PC-9 (cell line): ENCODE data around the gene CYB5RL. TPM values are rescaled to one million over a fixed set of nuclear protein-coding genes. Genes with fewer than 3 reads are reported as not detected.

Experiments used
- BruUV-seq: library from RNA; stranded (reverse); fragments of 400-500 nt; replicated peaks from 2 replicates; lab custom pipeline; 2021; lab: Mats Ljungman, UMichigan
- CTCF ChIA-PET: fragments of 300-600 bp; sonication (Branson Sonifier 250); formaldehyde crosslinking; loops from one replicate; lab custom pipeline; 2022; ENCODE audit warnings: antibody characterized with exemption; lab: Charles Lee
- POLR2A ChIA-PET: fragments of 300-600 bp; sonication (Branson Sonifier 250); formaldehyde crosslinking; loops from one replicate; lab custom pipeline; 2022; ENCODE audit warnings: antibody characterized with exemption; ENCODE audit not compliant: unreplicated experiment; lab: Charles Lee
- DNase-seq, 2 experiments: peaks; one replicate each; pipeline versions ENCODE4 v3.0.0 to v3.0.0-alpha.2; 2015 to 2022; ENCODE audit warnings: mixed read lengths in 1 of 2
- H2AFZ ChIP-seq: fragments of 200-600 bp; sonication (generic); 2 replicates; pipeline ENCODE4 v1.8.1; 2017; ENCODE audit warnings: antibody characterized with exemption
- H3F3A ChIP-seq: fragments of 200-600 bp; sonication (generic); 2 replicates; pipeline ENCODE4 v1.8.1; 2017; ENCODE audit warnings: antibody characterized with exemption, mild to moderate bottlenecking, low read depth; ENCODE audit not compliant: insufficient read depth
- H3K27ac ChIP-seq: fragments of 200-600 bp; sonication (generic); 2 replicates; pipeline ENCODE4 v1.6.1; 2016; ENCODE audit warnings: mixed run types
- H3K27me3 ChIP-seq: fragments of 200-600 bp; sonication (generic); 2 replicates; pipeline ENCODE4 v1.6.1; 2016; ENCODE audit warnings: low read depth, mixed run types; ENCODE audit not compliant: insufficient read depth
- H3K36me3 ChIP-seq: fragments of 200-600 bp; sonication (generic); 2 replicates; pipeline ENCODE4 v1.6.1; 2016; ENCODE audit warnings: low read depth, mixed run types
- H3K4me1 ChIP-seq: fragments of 200-600 bp; sonication (generic); replicated peaks from 2 replicates; pipeline ENCODE4 v1.6.1; 2016; ENCODE audit warnings: mixed run types; ENCODE audit not compliant: insufficient read depth
- H3K4me2 ChIP-seq: fragments of 200-600 bp; sonication (generic); 2 replicates; pipeline ENCODE4 v1.6.1; 2017; ENCODE audit warnings: mixed run types
- H3K4me3 ChIP-seq: fragments of 200-600 bp; sonication (generic); 2 replicates; pipeline ENCODE4 v1.6.1; 2016; ENCODE audit warnings: mixed run types
- H3K79me2 ChIP-seq: fragments of 200-600 bp; sonication (generic); 2 replicates; pipeline ENCODE4 v1.6.1; 2017; ENCODE audit warnings: low read depth, mixed run types
- H3K9me2 ChIP-seq: fragments of 200-600 bp; sonication (generic); 2 replicates; pipeline ENCODE4 v1.8.1; 2017; ENCODE audit warnings: mild to moderate bottlenecking; ENCODE audit not compliant: insufficient read depth
- H3K9me3 ChIP-seq: fragments of 200-600 bp; sonication (generic); 2 replicates; pipeline ENCODE4 v1.8.1; 2016; ENCODE audit warnings: low read depth; ENCODE audit not compliant: insufficient read depth
- H4K20me1 ChIP-seq: fragments of 200-600 bp; sonication (generic); 2 replicates; pipeline ENCODE4 v1.8.1; 2017; ENCODE audit not compliant: insufficient read depth
- EZH2 ChIP-seq: fragments of 200-600 bp; sonication (generic); IDR thresholded peaks from 2 replicates; pipeline ENCODE4 v1.8.0; 2017; ENCODE audit warnings: antibody characterized with exemption, low read depth
- intact Hi-C: fragments of 100-400 bp; cut with micrococcal nuclease; formaldehyde crosslinking; loops from one replicate; pipeline ENCODE4 v1.10.0; 2022; ENCODE audit not compliant: unreplicated experiment
- total RNA-seq: library from RNA; stranded (reverse); gene quantifications from 2 replicates; pipeline ENCODE4 v1.2.3, GENCODE V29; 2021
- TF ChIP-seq, protein P1 (sequence below): fragments of 200-600 bp; sonication (generic); conservative IDR thresholded peaks from 2 replicates; pipeline ENCODE4 v1.6.1; 2017; ENCODE audit warnings: mixed run types, antibody characterized with exemption, mild to moderate bottlenecking, moderate library complexity

The CYB5RL gene
- total RNA-seq, 1 experiment from 2014 or later, result 6.7 TPM

DNA sequence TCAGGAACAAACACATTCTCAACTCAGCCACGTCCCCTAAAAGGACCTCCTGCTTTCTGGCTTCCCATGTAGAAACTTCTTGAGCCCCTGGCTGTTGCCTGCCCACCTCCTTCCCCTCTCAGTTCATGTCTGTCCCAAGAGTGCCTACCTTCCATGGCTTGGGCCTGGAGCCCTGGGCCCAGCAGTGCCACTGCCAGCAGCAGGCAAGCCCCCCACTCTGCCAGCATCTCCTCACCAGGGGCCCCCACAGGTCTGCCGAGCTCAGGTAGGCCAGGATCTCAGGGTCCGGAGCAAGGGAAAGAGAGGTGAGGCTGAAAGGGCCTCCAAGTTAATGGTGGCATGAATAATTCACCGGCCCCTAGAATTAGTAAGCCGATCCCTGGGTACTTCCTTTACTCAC lies 47.1 kb downstream of the CYB5RL start, which contains the start of gene CDCP2:
Gene CDCP2, minus strand, starts transcription at position 305 of the 400 bp plus-strand sequence. Its CDS starts 78 bp downstream, at position 227.
- Histone ChIP-seq H3K79me2 (no peaks in the 10 kb centered on the region), H4K20me1 (no peaks in the 10 kb centered on the region), H3K4me3 (no peak within 1 kb of the TSS), H3K36me3 (no peaks in the 10 kb centered on the region), H3K4me2 (no peak within 1 kb of the TSS), H3K9me3 (no peaks in the 10 kb centered on the region), H2AFZ (no peak within 1 kb of the TSS), H3F3A (no peaks in the 10 kb centered on the region), H3K27me3 (no peaks in the 10 kb centered on the region), H3K27ac (no peak within 1 kb of the TSS), H3K9me2 (no peaks in the 10 kb centered on the region), H3K4me1 (peaks cover 2% of the 10 kb centered on the region; the same call in 1 of the 2 replicates)
- POLR2A ChIA-PET, result no interaction called here
- BruUV-seq, result no TSS peak
- TF ChIP-seq EZH2, result no peak
- TF ChIP-seq, protein P1, sequence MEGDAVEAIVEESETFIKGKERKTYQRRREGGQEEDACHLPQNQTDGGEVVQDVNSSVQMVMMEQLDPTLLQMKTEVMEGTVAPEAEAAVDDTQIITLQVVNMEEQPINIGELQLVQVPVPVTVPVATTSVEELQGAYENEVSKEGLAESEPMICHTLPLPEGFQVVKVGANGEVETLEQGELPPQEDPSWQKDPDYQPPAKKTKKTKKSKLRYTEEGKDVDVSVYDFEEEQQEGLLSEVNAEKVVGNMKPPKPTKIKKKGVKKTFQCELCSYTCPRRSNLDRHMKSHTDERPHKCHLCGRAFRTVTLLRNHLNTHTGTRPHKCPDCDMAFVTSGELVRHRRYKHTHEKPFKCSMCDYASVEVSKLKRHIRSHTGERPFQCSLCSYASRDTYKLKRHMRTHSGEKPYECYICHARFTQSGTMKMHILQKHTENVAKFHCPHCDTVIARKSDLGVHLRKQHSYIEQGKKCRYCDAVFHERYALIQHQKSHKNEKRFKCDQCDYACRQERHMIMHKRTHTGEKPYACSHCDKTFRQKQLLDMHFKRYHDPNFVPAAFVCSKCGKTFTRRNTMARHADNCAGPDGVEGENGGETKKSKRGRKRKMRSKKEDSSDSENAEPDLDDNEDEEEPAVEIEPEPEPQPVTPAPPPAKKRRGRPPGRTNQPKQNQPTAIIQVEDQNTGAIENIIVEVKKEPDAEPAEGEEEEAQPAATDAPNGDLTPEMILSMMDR, result no peak
- DNase-seq, result no peak
- CTCF ChIA-PET, result no interaction called here
- intact Hi-C loops, result no loop called here

DNA sequence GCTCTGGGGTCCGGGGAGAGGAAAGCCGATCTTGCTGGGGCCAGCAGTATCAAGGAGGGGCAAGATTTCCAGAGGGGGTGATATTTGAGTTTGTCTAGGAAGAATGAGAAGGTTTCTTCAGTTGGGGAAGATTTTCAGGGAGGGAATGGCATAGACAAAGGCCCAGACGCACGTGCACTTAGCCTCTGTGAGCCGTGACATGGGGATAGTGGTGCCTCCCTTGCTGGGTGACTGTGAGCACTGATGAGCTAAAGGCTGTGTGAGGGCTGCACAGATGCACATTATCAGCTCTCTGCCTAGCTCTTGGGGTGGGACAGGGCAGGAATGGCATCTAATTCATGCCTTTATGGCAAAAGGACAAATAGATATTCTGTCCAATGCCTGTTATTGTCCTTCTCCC lies 48.8 kb downstream of the CYB5RL start:
- CTCF ChIA-PET, result no interaction called here
- H3K9me2 ChIP-seq, result no peaks in the 10 kb centered on the region
- H3K4me3 ChIP-seq, result no peak overlapping the region
- no peak for TF ChIP-seq EZH2
- TF ChIP-seq, protein P1, result no peak
- H3K9me3 ChIP-seq, result no peaks in the 10 kb centered on the region
- DNase-seq, result no peak
- intact Hi-C loops, result no loop called here
- no peaks in the 10 kb centered on the region for H4K20me1 ChIP-seq
- H3K4me1 ChIP-seq, result no peaks in the 10 kb centered on the region
- H3K27me3 ChIP-seq, result no peaks in the 10 kb centered on the region
- H3K27ac ChIP-seq, result no peak overlapping the region
- no peaks in the 10 kb centered on the region for H3K79me2 ChIP-seq
- no TSS peak for BruUV-seq
- POLR2A ChIA-PET, result no interaction called here
- no peak overlapping the region for H3K4me2 ChIP-seq
- no peaks in the 10 kb centered on the region for H3K36me3 ChIP-seq
- no peaks in the 10 kb centered on the region for H3F3A ChIP-seq
- no peak overlapping the region for H2AFZ ChIP-seq

Other genes with a start within 250 kb of the CYB5RL start
- gene LDLRAD1, start 181.8 kb downstream of the CYB5RL start, total RNA-seq, result 1.6 TPM in 2 replicates
- gene TMEM59, start 146.8 kb downstream of the CYB5RL start, total RNA-seq, result 239 and 287 TPM in 2 replicates
- gene TCEANC2, start 146.4 kb downstream of the CYB5RL start, total RNA-seq, result 8.8 and 11.5 TPM in 2 replicates
- not detected in 2 replicates for gene CDCP2, start 47.0 kb downstream of the CYB5RL start, total RNA-seq
- 180 and 198 TPM in 2 replicates for gene MRPL37, start 137 bp upstream of the CYB5RL start, total RNA-seq
- gene SSBP3, start 206.4 kb upstream of the CYB5RL start, total RNA-seq, result 26.2 and 26.5 TPM in 2 replicates